ENCODE data around the gene TAF1D.
"Not testable (repeated sequence)": the region's sequence is repeated elsewhere in the genome, so short reads cannot be mapped to it uniquely, and the experiment has no call there.

Gene TAF1D

DNA sequence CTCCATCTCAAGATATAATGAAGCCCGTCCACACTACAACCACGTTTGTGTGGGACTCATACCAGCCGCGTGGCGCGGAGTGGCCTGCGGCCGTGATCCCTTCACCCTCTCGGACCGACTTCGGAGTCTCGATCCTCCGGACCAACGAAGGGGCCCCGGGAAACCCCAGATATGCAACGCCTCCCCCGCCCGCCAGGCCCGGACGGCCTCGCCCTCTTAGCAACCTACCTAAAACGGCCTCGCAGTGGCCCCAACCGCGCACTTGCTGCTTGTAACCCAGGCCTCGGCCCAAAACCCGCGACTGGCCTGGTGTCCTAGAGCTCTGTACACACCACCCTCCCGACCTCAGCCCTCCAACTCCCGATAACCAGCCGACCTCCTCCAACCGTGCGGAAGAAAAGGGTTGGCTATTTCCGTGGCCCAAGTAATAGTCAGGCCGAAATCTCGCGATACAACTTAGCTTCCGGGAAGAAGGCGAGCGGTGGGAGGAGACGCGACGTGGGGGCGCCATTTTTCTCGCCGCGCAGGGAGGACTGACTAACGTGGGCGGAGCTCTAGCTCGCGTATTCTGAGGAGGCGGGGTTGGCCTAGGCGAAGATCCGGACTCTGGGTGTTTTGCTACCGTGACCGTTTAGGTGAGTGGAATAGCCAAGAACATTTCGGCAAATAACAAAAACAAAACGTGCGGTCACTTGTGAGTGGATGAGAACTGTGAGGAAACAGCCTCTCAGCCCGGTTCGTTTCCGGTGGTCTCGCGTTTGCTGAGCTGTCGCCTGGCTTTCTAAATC is at the start of gene TAF1D, which contains the start of gene C11orf54:
TAF1D (minus strand) TSS at position 402 of the 788 bp plus-strand sequence. CDS start 2,191 bp downstream, outside the sequence.
C11orf54 (plus strand) TSS at position 579 of the 788 bp plus-strand sequence. CDS start 5,722 bp downstream, outside the sequence.
- peak; percentile 92 for DNase-seq (ENCODE audit: low read depth, low spot score)

DNA sequence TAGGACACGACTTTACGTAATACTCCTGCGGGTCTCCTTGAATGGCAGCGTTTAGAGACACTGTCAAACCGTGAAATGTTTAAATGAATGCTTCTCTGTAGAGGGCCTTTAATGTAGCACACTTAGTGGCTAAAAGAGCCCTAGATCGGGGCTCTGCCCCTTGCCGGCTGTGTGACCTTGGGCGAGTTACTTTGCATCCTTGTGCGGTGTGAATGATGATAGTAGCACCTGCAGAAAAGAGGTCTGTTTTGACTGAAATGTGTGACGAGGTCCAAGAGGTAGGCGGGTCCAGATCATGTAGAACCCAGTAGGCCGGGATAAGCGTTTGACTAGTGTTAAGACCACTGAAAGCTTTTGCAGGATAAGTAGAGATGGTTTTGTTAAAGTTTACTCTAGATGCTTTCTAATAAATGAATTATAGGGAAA is 43.7 kb upstream of the TAF1D start:
- DNase-seq (ENCODE audit: low read depth, low spot score): no peak

- DNase-seq (ENCODE audit: low read depth, low spot score): peak; percentile 66
Observed at GRCh38 chr11:93784145-93784934, 43.0 kb upstream of the TAF1D start, which contains the start of gene MED17. TSS of gene MED17 (plus strand) at chr11:93784282. CDS start at chr11:93784514, 232 bp downstream.

- peak; percentile 5 for DNase-seq (ENCODE audit: low read depth, low spot score)
Observed at GRCh38 chr11:93783765-93784144, 42.5 kb upstream of the TAF1D start.

GRCh38 chr11:93783362-93783761 is 42.1 kb upstream of the TAF1D start:
- DNase-seq (ENCODE audit: low read depth, low spot score): no peak

DNA sequence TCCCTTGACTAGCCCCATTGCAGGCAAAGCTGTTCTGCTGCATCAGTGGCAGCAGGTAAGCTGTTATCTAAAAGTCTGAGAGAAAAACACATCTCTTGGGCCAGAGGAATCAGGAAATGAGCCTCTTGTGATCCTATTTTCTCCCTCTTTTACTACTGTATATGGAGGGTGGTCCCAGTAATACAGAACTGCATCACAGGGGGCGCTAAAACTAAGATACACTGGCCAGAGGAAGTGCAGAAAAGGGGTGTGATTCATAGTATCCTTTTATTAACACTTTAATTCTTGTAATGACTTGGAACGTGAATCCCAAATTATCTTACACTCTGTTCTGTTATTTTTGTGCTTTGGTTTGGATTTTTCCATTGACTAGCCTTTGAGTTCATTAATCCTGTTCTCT is 34.0 kb upstream of the TAF1D start:
- no peak for DNase-seq (ENCODE audit: low read depth, low spot score)

DNA sequence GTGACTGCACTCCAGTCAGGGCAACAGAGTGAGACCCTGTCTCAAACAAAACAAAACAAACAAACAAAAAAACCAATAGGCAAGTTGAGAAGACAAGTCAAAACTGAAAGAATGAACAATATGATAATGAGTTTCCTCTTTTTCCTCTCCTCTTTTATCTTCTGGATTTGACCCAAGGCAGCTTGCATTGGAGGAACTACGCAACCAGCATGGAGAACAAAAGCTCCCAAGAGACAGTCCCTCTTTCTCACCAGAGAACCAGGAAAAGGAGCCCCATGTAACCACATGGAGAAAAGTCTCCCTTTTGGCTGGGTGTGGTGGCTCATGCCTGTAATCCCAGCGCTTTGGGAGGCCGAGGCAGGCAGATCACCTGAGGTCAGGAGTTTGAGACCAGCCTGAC is 33.3 kb upstream of the TAF1D start:
- DNase-seq (ENCODE audit: low read depth, low spot score): not testable (repeated sequence)

DNA sequence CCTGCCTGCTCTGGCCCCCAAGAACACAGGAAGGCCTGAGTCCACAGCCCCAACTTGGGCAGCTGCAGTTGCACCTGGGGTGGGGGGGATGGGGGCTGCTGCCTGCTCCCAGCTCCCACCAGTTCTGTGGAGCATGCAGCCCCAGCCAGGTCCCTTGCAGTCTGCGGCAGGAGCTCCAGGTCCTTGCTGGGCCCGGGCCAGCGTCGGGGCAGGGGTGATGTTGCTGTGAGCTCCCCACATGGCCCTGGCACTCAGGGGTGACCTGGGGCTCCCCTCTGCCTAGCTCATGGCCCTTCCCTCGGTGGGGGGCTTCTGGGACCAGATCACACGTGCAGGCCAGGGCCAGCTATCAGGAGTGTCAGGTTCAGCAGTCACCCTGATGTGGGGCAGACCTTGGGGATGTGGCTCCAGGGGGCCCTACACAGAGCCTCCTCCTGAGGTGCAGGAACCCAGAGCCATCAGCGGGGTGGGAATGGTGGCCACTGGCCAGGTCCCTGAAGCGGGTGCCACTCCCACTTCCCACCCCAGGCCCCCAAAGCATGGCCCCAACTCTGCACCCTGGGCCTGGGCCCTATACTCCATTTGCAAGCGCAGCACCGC is 32.4 kb upstream of the TAF1D start:
- no peak for DNase-seq (ENCODE audit: low read depth, low spot score)

GRCh38 chr11:93773045-93773477 is 31.8 kb upstream of the TAF1D start:
- DNase-seq (ENCODE audit: low read depth, low spot score): no peak

DNA sequence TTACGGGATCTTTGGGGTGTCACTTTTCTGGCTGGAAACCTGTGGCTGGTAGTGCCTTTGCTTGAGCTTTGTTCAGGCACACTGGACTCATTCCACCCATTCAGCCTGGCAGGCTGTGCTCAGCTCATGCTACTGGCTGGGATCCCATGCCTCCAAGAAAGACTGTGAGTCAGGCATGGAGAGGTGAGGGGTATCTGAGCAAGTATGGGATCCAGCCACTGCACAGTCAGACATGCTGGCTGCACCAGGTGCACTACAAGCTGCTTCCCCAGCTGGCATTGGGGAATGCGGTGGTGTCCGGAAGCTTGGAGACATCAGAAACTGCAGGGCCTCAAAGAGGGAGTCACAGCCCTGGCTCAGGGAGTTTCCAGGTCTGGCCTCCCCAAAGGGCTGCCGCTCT is 30.8 kb upstream of the TAF1D start:
- no peak for DNase-seq (ENCODE audit: low read depth, low spot score)

DNA sequence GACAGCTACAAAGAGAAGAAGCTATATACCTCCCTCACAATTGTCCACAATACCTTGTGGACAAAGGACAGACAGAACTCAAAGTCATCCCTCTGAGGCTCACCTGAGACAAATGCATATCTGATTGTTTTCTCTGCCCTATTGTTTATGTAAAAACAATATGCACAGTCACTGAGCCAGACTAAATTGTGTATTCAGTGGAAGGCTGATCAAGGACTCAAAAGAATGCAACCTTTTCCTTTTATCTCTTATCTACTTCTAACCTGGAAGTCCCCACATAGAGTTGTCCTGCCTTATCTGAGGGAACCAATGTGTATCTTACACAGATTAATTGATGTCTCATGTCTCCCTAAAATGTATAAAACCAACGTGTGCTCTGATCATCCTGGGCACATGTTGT is 28.9 kb upstream of the TAF1D start:
- no peak for DNase-seq (ENCODE audit: low read depth, low spot score)

GRCh38 chr11:93767018-93767417 is 25.7 kb upstream of the TAF1D start:
- no peak for DNase-seq (ENCODE audit: low read depth, low spot score)

DNA sequence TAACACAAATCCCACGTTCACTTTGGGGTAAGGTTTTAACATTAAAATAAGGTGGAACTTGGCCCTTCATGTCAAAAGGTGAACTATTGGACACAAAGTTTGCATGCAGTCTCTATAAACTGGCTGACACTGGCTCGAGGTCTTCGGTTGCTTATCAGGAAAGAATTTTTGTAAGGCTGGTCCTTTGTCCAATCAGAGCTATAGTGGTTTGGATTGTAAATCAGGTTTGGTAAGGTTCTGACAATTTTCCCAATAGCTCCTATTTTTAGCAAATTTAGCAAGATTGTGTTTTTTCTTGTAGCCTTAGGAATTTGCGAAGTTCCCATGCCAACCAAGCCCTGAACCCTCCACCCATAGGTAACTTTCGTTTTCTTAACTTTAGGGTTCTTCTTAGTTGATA is 25.2 kb upstream of the TAF1D start:
- no peak for DNase-seq (ENCODE audit: low read depth, low spot score)

DNA sequence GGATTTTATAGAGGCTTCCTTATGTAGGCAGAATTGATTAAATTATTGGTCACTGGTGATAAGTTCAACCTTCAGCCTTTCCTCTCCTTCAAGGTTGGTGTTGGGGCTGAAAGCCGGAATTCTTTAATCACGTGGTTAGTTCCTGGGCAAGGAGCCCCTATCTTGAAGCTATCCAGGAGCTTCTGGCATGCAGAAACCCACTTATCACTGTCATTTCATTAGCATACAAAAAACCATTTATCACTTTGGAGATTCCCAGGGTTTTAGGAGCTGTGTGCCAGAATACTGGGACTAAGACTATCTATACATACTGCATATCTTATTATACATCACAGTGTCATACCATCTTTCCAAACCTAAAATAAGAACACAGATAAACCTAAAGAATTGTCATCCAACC is 24.3 kb upstream of the TAF1D start:
- no peak for DNase-seq (ENCODE audit: low read depth, low spot score)

DNA sequence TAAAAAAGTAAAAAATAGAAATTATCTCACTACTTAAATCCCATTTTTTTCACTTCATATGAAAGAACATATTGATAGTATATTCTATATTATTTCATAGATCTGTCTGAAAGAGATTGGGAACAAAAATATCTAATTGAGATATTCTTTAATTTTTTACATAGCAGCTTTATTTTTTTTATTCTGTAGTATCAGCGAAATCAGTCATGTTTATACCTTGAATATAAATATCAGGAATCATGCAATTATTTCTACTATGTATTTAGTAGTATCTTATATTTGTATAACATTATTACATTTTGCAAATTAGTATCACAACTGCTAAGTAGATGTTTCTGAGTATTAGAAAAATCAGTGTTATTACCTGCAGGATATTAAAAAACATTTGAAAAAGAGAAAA is 20.6 kb upstream of the TAF1D start:
- no peak for DNase-seq (ENCODE audit: low read depth, low spot score)

DNA sequence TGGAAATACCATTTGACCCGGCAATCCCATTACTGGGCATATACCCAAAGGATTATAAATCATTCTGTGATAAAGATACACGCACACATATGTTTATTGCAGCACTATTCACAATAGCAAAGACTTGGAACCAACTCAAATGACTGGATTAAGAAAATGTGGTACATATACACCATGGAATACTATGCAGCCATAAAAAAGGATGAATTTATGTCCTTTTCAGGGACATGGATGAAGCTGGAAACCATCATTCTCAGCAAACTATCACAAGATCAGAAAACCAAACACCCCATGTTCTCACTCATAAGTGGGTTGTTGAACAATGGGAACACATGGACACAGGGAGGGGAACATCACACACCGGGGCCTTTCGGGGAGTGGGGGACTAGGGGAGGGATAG is 17.8 kb upstream of the TAF1D start:
- DNase-seq (ENCODE audit: low read depth, low spot score): not testable (repeated sequence)

- no peak for DNase-seq (ENCODE audit: low read depth, low spot score)
Observed at GRCh38 chr11:93757924-93758865, 16.9 kb upstream of the TAF1D start.

- DNase-seq (ENCODE audit: low read depth, low spot score): no peak
Observed at GRCh38 chr11:93757301-93757700, 16.0 kb upstream of the TAF1D start.

DNA sequence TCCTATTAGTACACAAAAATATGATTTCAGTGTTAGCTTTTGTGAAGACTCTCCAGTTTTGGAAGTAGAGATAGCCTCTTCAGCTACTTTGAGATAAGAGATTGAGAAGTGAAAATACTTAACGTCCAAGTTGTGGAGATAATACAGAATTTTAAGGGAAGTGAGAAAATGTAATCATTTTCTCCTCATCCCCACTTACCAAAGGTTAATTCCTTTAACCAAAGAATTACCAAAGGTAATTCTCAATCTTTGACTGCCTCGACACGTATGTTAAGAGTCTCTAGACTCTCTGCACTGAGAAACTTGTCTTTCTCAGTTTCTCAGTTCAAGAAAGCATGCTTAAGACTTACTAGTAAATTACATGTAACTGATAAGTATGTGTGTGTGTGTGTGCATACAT is 15.5 kb upstream of the TAF1D start:
- DNase-seq (ENCODE audit: low read depth, low spot score): no peak

DNA sequence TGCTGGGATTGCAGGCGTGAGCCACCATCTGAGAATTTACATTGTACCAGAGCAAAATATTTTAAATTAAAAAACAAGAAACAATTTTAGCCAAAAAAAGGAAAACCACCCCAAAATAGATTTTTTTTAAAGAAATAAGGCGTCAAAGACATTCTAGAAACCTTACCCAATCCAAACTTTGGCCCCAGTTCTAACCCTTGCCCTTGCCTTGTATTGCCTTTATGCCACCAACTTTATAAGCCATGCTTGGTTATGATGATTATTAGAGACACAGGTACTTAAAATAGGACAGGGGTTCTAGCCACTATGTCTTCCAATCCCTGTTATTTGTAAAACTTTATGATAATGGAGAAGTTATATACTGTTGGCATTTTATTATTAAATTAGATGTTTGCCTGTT is 11.9 kb upstream of the TAF1D start:
- no peak for DNase-seq (ENCODE audit: low read depth, low spot score)

GRCh38 chr11:93751001-93751400 is 9.7 kb upstream of the TAF1D start:
- no peak for DNase-seq (ENCODE audit: low read depth, low spot score)

Measured in brain pericyte (primary cell).